Hippocampal formation (tissue), 2 donors: Measurements from ENCODE around the gene PTPRK.

Experiments used
- DNase-seq, 2 donors: peaks; one replicate each; lab custom pipeline; 2025; lab: John Stamatoyannopoulos, UW

PTPRK gene

GRCh38 chr6:128388380-128388779 is 132.0 kb downstream of the PTPRK start:
- DNase-seq = no peak

- no peak for DNase-seq
Observed at GRCh38 chr6:128380891-128381290, 139.5 kb downstream of the PTPRK start.

GRCh38 chr6:128379577-128379976 is 140.8 kb downstream of the PTPRK start:
- no peak for DNase-seq

GRCh38 chr6:128376952-128377503 is 143.4 kb downstream of the PTPRK start:
- DNase-seq = no peak

GRCh38 chr6:128371136-128371535 is 149.3 kb downstream of the PTPRK start:
- DNase-seq = no peak

- DNase-seq = no peak
Observed at GRCh38 chr6:128370072-128370471, 150.3 kb downstream of the PTPRK start.

GRCh38 chr6:128368213-128368944 is 152.0 kb downstream of the PTPRK start:
- DNase-seq = no peak

- DNase-seq = no peak
Observed at GRCh38 chr6:128367437-128367836, 153.0 kb downstream of the PTPRK start.

GRCh38 chr6:128365520-128366160 is 154.8 kb downstream of the PTPRK start:
- DNase-seq = no peak

GRCh38 chr6:128364766-128365519 is 155.5 kb downstream of the PTPRK start:
- DNase-seq = no peak

GRCh38 chr6:128363020-128363813 is 157.2 kb downstream of the PTPRK start:
- no peak for DNase-seq

- DNase-seq = no peak
Observed at GRCh38 chr6:128361378-128361777, 159.0 kb downstream of the PTPRK start.

GRCh38 chr6:128358244-128358776 is 162.1 kb downstream of the PTPRK start:
- DNase-seq = no peak

GRCh38 chr6:128357392-128358130 is 162.8 kb downstream of the PTPRK start:
- no peak for DNase-seq

GRCh38 chr6:128352366-128352765 is 168.0 kb downstream of the PTPRK start:
- DNase-seq = no peak

- DNase-seq = no peak
Observed at GRCh38 chr6:128351255-128351514, 169.2 kb downstream of the PTPRK start.

- DNase-seq = no peak
Observed at GRCh38 chr6:128350416-128351254, 169.8 kb downstream of the PTPRK start.

- DNase-seq = no peak
Observed at GRCh38 chr6:128347123-128347522, 173.3 kb downstream of the PTPRK start.

GRCh38 chr6:128346569-128346968 is 173.8 kb downstream of the PTPRK start:
- DNase-seq = no peak

- DNase-seq = no peak
Observed at GRCh38 chr6:128345278-128345677, 175.1 kb downstream of the PTPRK start.
